Sigmoid colon (tissue), 4 donors: ENCODE measurements around the gene PDCD1LG2.

Experiments used
- EP300 ChIP-seq, 4 donors: sonication (generic); formaldehyde crosslinking; IDR thresholded peaks; one replicate each; pipeline ENCODE4 v1.6.1; 2017; ENCODE audit warnings: antibody characterized with exemption in 4 of 4
- POLR2A ChIP-seq, 2 donors: fragments of 450-650 bp; IDR thresholded peaks; one replicate each; pipeline ENCODE4 v1.6.1; 2016; ENCODE audit warnings: antibody characterized with exemption in 2 of 2, mild to moderate bottlenecking in 2 of 2, moderate library complexity in 2 of 2
- POLR2AphosphoS5 ChIP-seq, 4 donors: sonication (generic); formaldehyde crosslinking; IDR thresholded peaks; one replicate each; pipeline ENCODE4 v1.6.1; 2017; ENCODE audit warnings: antibody characterized with exemption in 4 of 4
- TF ChIP-seq, protein P1 (sequence below), 4 experiments: fragments of 450-650 bp in 3 of 4; fragments of 200-600 bp in 1 of 4; IDR thresholded peaks; one replicate each; pipeline ENCODE4 v1.5.1; 2016 to 2019; ENCODE audit warnings: antibody characterized with exemption in 4 of 4, mild to moderate bottlenecking in 3 of 4, moderate library complexity in 2 of 4

DNA sequence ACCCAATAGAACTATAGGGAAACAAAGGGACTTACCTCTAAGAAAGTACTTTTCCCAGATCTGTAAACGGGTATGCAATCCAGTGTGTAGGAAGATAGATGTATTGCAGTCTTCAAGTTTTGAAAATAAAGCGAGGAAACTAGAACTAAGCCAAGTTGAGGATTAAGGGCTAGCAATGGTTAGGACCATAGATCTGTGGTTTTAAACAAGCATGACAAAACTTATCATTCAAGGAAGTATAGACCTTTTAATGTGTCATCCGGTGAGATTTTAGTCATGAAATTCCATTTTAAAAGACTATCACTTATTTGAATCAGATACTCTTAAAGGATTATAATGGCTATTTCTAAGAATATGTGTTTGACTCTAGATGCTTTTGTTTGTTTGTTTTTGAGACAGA lies 39.5 kb upstream of the PDCD1LG2 start:
- no peak for TF ChIP-seq POLR2A (IDR thresholded peaks at IDR 0.05)
- TF ChIP-seq EP300 (IDR thresholded peaks at IDR 0.05): no peak
- TF ChIP-seq, protein P1, sequence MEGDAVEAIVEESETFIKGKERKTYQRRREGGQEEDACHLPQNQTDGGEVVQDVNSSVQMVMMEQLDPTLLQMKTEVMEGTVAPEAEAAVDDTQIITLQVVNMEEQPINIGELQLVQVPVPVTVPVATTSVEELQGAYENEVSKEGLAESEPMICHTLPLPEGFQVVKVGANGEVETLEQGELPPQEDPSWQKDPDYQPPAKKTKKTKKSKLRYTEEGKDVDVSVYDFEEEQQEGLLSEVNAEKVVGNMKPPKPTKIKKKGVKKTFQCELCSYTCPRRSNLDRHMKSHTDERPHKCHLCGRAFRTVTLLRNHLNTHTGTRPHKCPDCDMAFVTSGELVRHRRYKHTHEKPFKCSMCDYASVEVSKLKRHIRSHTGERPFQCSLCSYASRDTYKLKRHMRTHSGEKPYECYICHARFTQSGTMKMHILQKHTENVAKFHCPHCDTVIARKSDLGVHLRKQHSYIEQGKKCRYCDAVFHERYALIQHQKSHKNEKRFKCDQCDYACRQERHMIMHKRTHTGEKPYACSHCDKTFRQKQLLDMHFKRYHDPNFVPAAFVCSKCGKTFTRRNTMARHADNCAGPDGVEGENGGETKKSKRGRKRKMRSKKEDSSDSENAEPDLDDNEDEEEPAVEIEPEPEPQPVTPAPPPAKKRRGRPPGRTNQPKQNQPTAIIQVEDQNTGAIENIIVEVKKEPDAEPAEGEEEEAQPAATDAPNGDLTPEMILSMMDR (IDR thresholded peaks at IDR 0.05): no peak
- TF ChIP-seq POLR2AphosphoS5 (IDR thresholded peaks at IDR 0.05): no peak
